Measurements from ENCODE around the gene CUEDC1.

The CUEDC1 gene

GRCh38 chr17:57949649-57950048 is 5.6 kb downstream of the CUEDC1 start:
- no peak overlapping the region for H3K4me3 ChIP-seq (ENCODE audit: low read depth in 1 of 2, low read length in 1 of 2)
- peaks cover 3% of the 10 kb centered on the region for H3K27me3 ChIP-seq
- peaks cover 65 to 84% of the 10 kb centered on the region in 2 experiments for H3K4me1 ChIP-seq (ENCODE audit: control insufficient read depth in 1 of 2, insufficient read depth in 1 of 2, low read depth in 1 of 2, low read length in 1 of 2)
- H3K9me3 ChIP-seq = no peaks in the 10 kb centered on the region
- no peaks in the 10 kb centered on the region for H3K36me3 ChIP-seq
- no peak for TF ChIP-seq CTCF (IDR thresholded peaks at IDR 0.05)
- H3K27ac ChIP-seq = peak overlapping the region; percentile 54

- no peaks in the 10 kb centered on the region for H3K9me3 ChIP-seq
- peaks cover 56 to 76% of the 10 kb centered on the region in 2 experiments for H3K4me1 ChIP-seq (ENCODE audit: control insufficient read depth in 1 of 2, insufficient read depth in 1 of 2, low read depth in 1 of 2, low read length in 1 of 2)
- peak overlapping the region; percentile 92 for H3K27ac ChIP-seq
- no peaks in the 10 kb centered on the region for H3K27me3 ChIP-seq
- H3K36me3 ChIP-seq = no peaks in the 10 kb centered on the region
- no peak for TF ChIP-seq CTCF (IDR thresholded peaks at IDR 0.05)
- peak overlapping the region; percentile 21 to 64 for H3K4me3 ChIP-seq (ENCODE audit: low read depth in 1 of 2, low read length in 1 of 2)
Measured at GRCh38 chr17:57948555-57949420, 6.4 kb downstream of the CUEDC1 start.

GRCh38 chr17:57948169-57948554 is 7.0 kb downstream of the CUEDC1 start:
- H3K4me1 ChIP-seq (ENCODE audit: control insufficient read depth in 1 of 2, insufficient read depth in 1 of 2, low read depth in 1 of 2, low read length in 1 of 2) = peaks cover 58 to 76% of the 10 kb centered on the region in 2 experiments
- peak overlapping the region; percentile 21 to 64 for H3K4me3 ChIP-seq (ENCODE audit: low read depth in 1 of 2, low read length in 1 of 2)
- H3K36me3 ChIP-seq = no peaks in the 10 kb centered on the region
- no peaks in the 10 kb centered on the region for H3K9me3 ChIP-seq
- no peaks in the 10 kb centered on the region for H3K27me3 ChIP-seq
- peak overlapping the region; percentile 92 for H3K27ac ChIP-seq
- no peak for TF ChIP-seq CTCF (IDR thresholded peaks at IDR 0.05)

- H3K27me3 ChIP-seq = no peaks in the 10 kb centered on the region
- peak overlapping the region; percentile 92 for H3K27ac ChIP-seq
- no peak for TF ChIP-seq CTCF (IDR thresholded peaks at IDR 0.05)
- H3K36me3 ChIP-seq = no peaks in the 10 kb centered on the region
- H3K9me3 ChIP-seq = no peaks in the 10 kb centered on the region
- peaks cover 61 to 73% of the 10 kb centered on the region in 2 experiments for H3K4me1 ChIP-seq (ENCODE audit: control insufficient read depth in 1 of 2, insufficient read depth in 1 of 2, low read depth in 1 of 2, low read length in 1 of 2)
- H3K4me3 ChIP-seq (ENCODE audit: low read depth in 1 of 2, low read length in 1 of 2) = peak overlapping the region; percentile 60 to 64
Measured at GRCh38 chr17:57947369-57947768, 7.8 kb downstream of the CUEDC1 start.

- TF ChIP-seq CTCF (IDR thresholded peaks at IDR 0.05) = no peak
- peak overlapping the region; percentile 92 for H3K27ac ChIP-seq
- no peaks in the 10 kb centered on the region for H3K9me3 ChIP-seq
- no peaks in the 10 kb centered on the region for H3K27me3 ChIP-seq
- no peaks in the 10 kb centered on the region for H3K36me3 ChIP-seq
- H3K4me1 ChIP-seq (ENCODE audit: control insufficient read depth in 1 of 2, insufficient read depth in 1 of 2, low read depth in 1 of 2, low read length in 1 of 2) = peaks cover 61 to 73% of the 10 kb centered on the region in 2 experiments
- peak overlapping the region; percentile 60 to 64 for H3K4me3 ChIP-seq (ENCODE audit: low read depth in 1 of 2, low read length in 1 of 2)
Measured at GRCh38 chr17:57946798-57947358, 8.3 kb downstream of the CUEDC1 start.
